Measurements from ENCODE around the gene MBP. TPM values are rescaled to one million over a fixed set of nuclear protein-coding genes. Genes with fewer than 3 reads are reported as not detected.

The MBP gene
- total RNA-seq, 1 experiment from 2014 or later, result not detected

GRCh38 chr18:77100751-77101355, 31.7 kb downstream of the MBP start:
- no peak overlapping the region for H3K27ac ChIP-seq (ENCODE audit: low read depth, low read length, poor library complexity, severe bottlenecking)
- no peaks in the 10 kb centered on the region for H3K9me3 ChIP-seq (ENCODE audit: low read depth, low read length, poor library complexity, severe bottlenecking)
- DNase-seq (ENCODE audit: low spot score), result no peak
- no peak overlapping the region for H3K4me3 ChIP-seq (ENCODE audit: low read depth, low read length, poor library complexity, severe bottlenecking)
- H3K4me1 ChIP-seq (ENCODE audit: insufficient read depth, low read length, poor library complexity, severe bottlenecking), result peaks cover 23% of the 10 kb centered on the region
- TF ChIP-seq EZH2 (IDR thresholded peaks at IDR 0.05; ENCODE audit: borderline replicate concordance, low read depth, low read length, poor library complexity, severe bottlenecking), result no peak
- no peak for TF ChIP-seq CTCF (conservative IDR thresholded peaks at IDR 0.05; ENCODE audit: low read depth, low read length)
- no peaks in the 10 kb centered on the region for H3K36me3 ChIP-seq (ENCODE audit: insufficient read depth, low read length, poor library complexity, severe bottlenecking)
- ChIA-PET CTCF (no interaction called here), POLR2A (ENCODE audit: low non-redundant PET) (no interaction called here)
- BruUV-seq (replicated peaks), result no TSS peak
- no peaks in the 10 kb centered on the region for H3K27me3 ChIP-seq (replicated peaks; ENCODE audit: insufficient read depth, low read depth, low read length, poor library complexity)
- intact Hi-C loops (cut with micrococcal nuclease; ENCODE audit: unreplicated experiment), result no loop called here

- Histone ChIP-seq H3K27me3 (replicated peaks; ENCODE audit: insufficient read depth, low read depth, low read length, poor library complexity) (no peaks in the 10 kb centered on the region), H3K36me3 (ENCODE audit: insufficient read depth, low read length, poor library complexity, severe bottlenecking) (no peaks in the 10 kb centered on the region), H3K27ac (ENCODE audit: low read depth, low read length, poor library complexity, severe bottlenecking) (no peak overlapping the region), H3K4me3 (ENCODE audit: low read depth, low read length, poor library complexity, severe bottlenecking) (no peak overlapping the region), H3K9me3 (ENCODE audit: low read depth, low read length, poor library complexity, severe bottlenecking) (no peaks in the 10 kb centered on the region), H3K4me1 (ENCODE audit: insufficient read depth, low read length, poor library complexity, severe bottlenecking) (peaks cover 23% of the 10 kb centered on the region)
- ChIA-PET CTCF (no interaction called here), POLR2A (ENCODE audit: low non-redundant PET) (no interaction called here)
- intact Hi-C loops (cut with micrococcal nuclease; ENCODE audit: unreplicated experiment), result no loop called here
- BruUV-seq (replicated peaks), result no TSS peak
- no peak for DNase-seq (ENCODE audit: low spot score)
- TF ChIP-seq CTCF (conservative IDR thresholded peaks at IDR 0.05; ENCODE audit: low read depth, low read length) (no peak), EZH2 (IDR thresholded peaks at IDR 0.05; ENCODE audit: borderline replicate concordance, low read depth, low read length, poor library complexity, severe bottlenecking) (no peak)
Observed at GRCh38 chr18:77099485-77100370, 32.9 kb downstream of the MBP start.

GRCh38 chr18:77098538-77099174, 33.9 kb downstream of the MBP start:
- TF ChIP-seq EZH2 (IDR thresholded peaks at IDR 0.05; ENCODE audit: borderline replicate concordance, low read depth, low read length, poor library complexity, severe bottlenecking) (no peak), CTCF (conservative IDR thresholded peaks at IDR 0.05; ENCODE audit: low read depth, low read length) (no peak)
- H3K36me3 ChIP-seq (ENCODE audit: insufficient read depth, low read length, poor library complexity, severe bottlenecking), result no peaks in the 10 kb centered on the region
- ChIA-PET POLR2A (ENCODE audit: low non-redundant PET) (no interaction called here), CTCF (no interaction called here)
- no peaks in the 10 kb centered on the region for H3K9me3 ChIP-seq (ENCODE audit: low read depth, low read length, poor library complexity, severe bottlenecking)
- no peak for DNase-seq (ENCODE audit: low spot score)
- H3K27ac ChIP-seq (ENCODE audit: low read depth, low read length, poor library complexity, severe bottlenecking), result no peak overlapping the region
- peaks cover 23% of the 10 kb centered on the region for H3K4me1 ChIP-seq (ENCODE audit: insufficient read depth, low read length, poor library complexity, severe bottlenecking)
- intact Hi-C loops (cut with micrococcal nuclease; ENCODE audit: unreplicated experiment), result no loop called here
- no peak overlapping the region for H3K4me3 ChIP-seq (ENCODE audit: low read depth, low read length, poor library complexity, severe bottlenecking)
- BruUV-seq (replicated peaks), result no TSS peak
- no peaks in the 10 kb centered on the region for H3K27me3 ChIP-seq (replicated peaks; ENCODE audit: insufficient read depth, low read depth, low read length, poor library complexity)
